Tracheal epithelial cell (primary cell): Measurements from ENCODE around the gene ELMOD3. TPM values are rescaled to one million over a fixed set of nuclear protein-coding genes. Genes with fewer than 3 reads are reported as not detected.

ENCODE experiments used
- total RNA-seq: library from RNA; depleted of rRNA; stranded (reverse); fragments of >200 nt; gene quantifications from 2 replicates; pipeline ENCODE4 v1.2.1, GENCODE V29; 2014

Gene ELMOD3
- total RNA-seq: 7.7 and 15.6 TPM in 2 replicates

GRCh38 chr2:85354286-85355072 is at the start of gene ELMOD3, which contains the start of gene RETSAT:
TSS of gene ELMOD3 (plus strand) at chr2:85354769. CDS start at chr2:85357199, 2,430 bp downstream.
TSS of gene RETSAT (minus strand) at chr2:85354528. CDS start at chr2:85354507, 21 bp downstream.

GRCh38 chr2:85327822-85328617 is 26.5 kb upstream of the ELMOD3 start, which contains the start of gene TGOLN2:
TSS of gene TGOLN2 (minus strand) at chr2:85327989. CDS start at chr2:85327962, 27 bp downstream.

GRCh38 chr2:85409845-85410583 is 55.4 kb downstream of the ELMOD3 start, which contains the start of gene CAPG:
TSS of gene CAPG (minus strand) at chr2:85410366. CDS start at chr2:85402145, 8,221 bp downstream.

GRCh38 chr2:85418132-85419008 is 63.8 kb downstream of the ELMOD3 start, which contains the start of gene SH2D6:
TSS of gene SH2D6 (plus strand) at chr2:85418714. CDS start at chr2:85429466, 10,752 bp downstream.

Other genes starting within 250 kb of the ELMOD3 start
- 0.64 and 1.7 TPM in 2 replicates for gene TCF7L1, start 221.4 kb upstream of the ELMOD3 start, total RNA-seq
- gene TGOLN2, start 26.8 kb upstream of the ELMOD3 start, total RNA-seq: 34.7 and 61.4 TPM in 2 replicates
- gene RETSAT, start 241 bp upstream of the ELMOD3 start, total RNA-seq: 104 and 108 TPM in 2 replicates
- 625 and 657 TPM in 2 replicates for gene CAPG, start 55.6 kb downstream of the ELMOD3 start, total RNA-seq
- gene SH2D6, start 63.9 kb downstream of the ELMOD3 start, total RNA-seq: not detected in 2 replicates
- gene MAT2A, start 184.4 kb downstream of the ELMOD3 start, total RNA-seq: 49.4 and 75.9 TPM in 2 replicates
- 27.3 and 35.4 TPM in 2 replicates for gene GGCX, start 206.7 kb downstream of the ELMOD3 start, total RNA-seq
- gene VAMP8, start 222.8 kb downstream of the ELMOD3 start, total RNA-seq: 36.2 and 42.2 TPM in 2 replicates
- gene VAMP5, start 229.7 kb downstream of the ELMOD3 start, total RNA-seq: 4.1 TPM in 1 of 2 replicates, not detected in the other
- 221 and 249 TPM in 2 replicates for gene RNF181, start 241.0 kb downstream of the ELMOD3 start, total RNA-seq
- gene TMEM150A, start 247.9 kb downstream of the ELMOD3 start, total RNA-seq: 10.7 and 12.8 TPM in 2 replicates